Chondrocyte (in vitro differentiated cells): ENCODE measurements around the gene NFIC. TPM values are rescaled to one million over a fixed set of nuclear protein-coding genes. Genes with fewer than 3 reads are reported as not detected.
"Not testable (repeated sequence)": the region's sequence is repeated elsewhere in the genome, so short reads cannot be mapped to it uniquely, and the experiment has no call there.

ENCODE experiments used
- DNase-seq: peaks from one replicate; pipeline ENCODE4 v3.0.0; 2021; ENCODE audit warnings: mixed read lengths, low spot score
- H3K27ac Mint-ChIP-seq: one replicate; pipeline ENCODE4 v1.8.0; 2021; ENCODE audit warnings: mild to moderate bottlenecking, moderate library complexity, mixed read lengths; ENCODE audit not compliant: unreplicated experiment
- H3K27me3 Mint-ChIP-seq: 2 replicates; pipeline ENCODE4 v1.8.0; 2021; ENCODE audit warnings: low read depth, mixed read lengths
- H3K36me3 Mint-ChIP-seq: 2 replicates; pipeline ENCODE4 v1.8.0; 2021; ENCODE audit warnings: low read depth, mixed read lengths
- H3K4me1 Mint-ChIP-seq: 2 replicates; pipeline ENCODE4 v1.8.0; 2021; ENCODE audit warnings: low read depth, mild to moderate bottlenecking, mixed read lengths
- H3K4me3 Mint-ChIP-seq: one replicate; pipeline ENCODE4 v1.8.0; 2021; ENCODE audit warnings: mild to moderate bottlenecking, moderate library complexity, mixed read lengths; ENCODE audit not compliant: unreplicated experiment
- H3K9me3 Mint-ChIP-seq: 2 replicates; pipeline ENCODE4 v1.8.0; 2021; ENCODE audit warnings: low read depth, mixed read lengths
- CTCF ChIP-seq: fragments of 200-600 bp; sonication (generic); IDR thresholded peaks from 2 replicates; pipeline ENCODE4 v1.5.0; 2021; ENCODE audit warnings: antibody characterized with exemption, mild to moderate bottlenecking, moderate library complexity
- total RNA-seq: library from RNA; stranded (reverse); gene quantifications from 3 replicates; pipeline ENCODE4 v1.2.1, GENCODE V29; 2021

Gene NFIC
- total RNA-seq, 1 donor from 2014 or later, result 81.5 TPM

GRCh38 chr19:3342246-3342645, 24.1 kb upstream of the NFIC start:
- Mint-ChIP-seq H3K4me1 (peaks cover 38% of the 10 kb centered on the region), H3K9me3 (no peaks in the 10 kb centered on the region), H3K4me3 (no peak overlapping the region), H3K36me3 (no peaks in the 10 kb centered on the region), H3K27me3 (no peaks in the 10 kb centered on the region), H3K27ac (no peak overlapping the region)
- TF ChIP-seq CTCF, result no peak
- no peak for DNase-seq

- not testable (repeated sequence) for H3K9me3 Mint-ChIP-seq, DNase-seq, H3K27me3 Mint-ChIP-seq, H3K27ac Mint-ChIP-seq, H3K4me3 Mint-ChIP-seq, H3K36me3 Mint-ChIP-seq
- peaks cover 36% of the 10 kb centered on the region for H3K4me1 Mint-ChIP-seq
Observed at GRCh38 chr19:3342962-3343361, 23.4 kb upstream of the NFIC start.

GRCh38 chr19:3343619-3344502, 22.5 kb upstream of the NFIC start:
- Mint-ChIP-seq H3K27me3 (no peaks in the 10 kb centered on the region), H3K4me1 (peaks cover 30% of the 10 kb centered on the region), H3K27ac (peak overlapping the region; percentile 77), H3K36me3 (no peaks in the 10 kb centered on the region), H3K9me3 (no peaks in the 10 kb centered on the region), H3K4me3 (no peak overlapping the region)
- DNase-seq, result no peak
- peak; percentile 61 for TF ChIP-seq CTCF

GRCh38 chr19:3344608-3345598, 21.5 kb upstream of the NFIC start:
- H3K4me1 Mint-ChIP-seq, result peaks cover 29% of the 10 kb centered on the region
- no peaks in the 10 kb centered on the region for H3K36me3 Mint-ChIP-seq
- H3K27ac Mint-ChIP-seq, result no peak overlapping the region
- peak; percentile 10 for TF ChIP-seq CTCF
- DNase-seq, result no peak
- H3K4me3 Mint-ChIP-seq, result no peak overlapping the region
- no peaks in the 10 kb centered on the region for H3K9me3 Mint-ChIP-seq
- H3K27me3 Mint-ChIP-seq, result no peaks in the 10 kb centered on the region

GRCh38 chr19:3345850-3346460, 20.4 kb upstream of the NFIC start:
- no peak overlapping the region for H3K4me3 Mint-ChIP-seq
- peak overlapping the region; percentile 69 for H3K27ac Mint-ChIP-seq
- no peaks in the 10 kb centered on the region for H3K27me3 Mint-ChIP-seq
- H3K36me3 Mint-ChIP-seq, result no peaks in the 10 kb centered on the region
- no peak for DNase-seq
- peaks cover 33% of the 10 kb centered on the region for H3K4me1 Mint-ChIP-seq
- no peak for TF ChIP-seq CTCF
- H3K9me3 Mint-ChIP-seq, result no peaks in the 10 kb centered on the region
